Activated T-helper 2 cell treated with anti-CD3 and anti-CD28 coated beads, Interferon-gamma antibody, Interleukin-2, Interleukin-4, amounts not matched to agents 10 μg/mL and 5 μg/mL and 100 μg/mL, durations not matched to agents 14 hours and 24 hours and 36 hours (primary cell): ENCODE measurements around the gene MAP7D2. TPM values are rescaled to one million over a fixed set of nuclear protein-coding genes. Genes with fewer than 3 reads are reported as not detected.
"Not testable (repeated sequence)": the region's sequence is repeated elsewhere in the genome, so short reads cannot be mapped to it uniquely, and the experiment has no call there.

ENCODE experiments used
- DNase-seq: peaks from one replicate; pipeline ENCODE4 v3.0.0; 2021; ENCODE audit warnings: low spot score
- H3K27ac Mint-ChIP-seq: one replicate; pipeline ENCODE4 v1.8.0; 2021; ENCODE audit warnings: mixed read lengths
- H3K27me3 Mint-ChIP-seq: one replicate; pipeline ENCODE4 v1.8.0; 2021; ENCODE audit warnings: low read depth, mixed read lengths
- H3K36me3 Mint-ChIP-seq: one replicate; pipeline ENCODE4 v1.8.0; 2021; ENCODE audit warnings: low read depth, mixed read lengths
- H3K4me1 Mint-ChIP-seq: one replicate; pipeline ENCODE4 v1.8.0; 2021; ENCODE audit warnings: low read depth, mixed read lengths
- H3K4me3 Mint-ChIP-seq: one replicate; pipeline ENCODE4 v1.8.0; 2021; ENCODE audit warnings: low read depth, mild to moderate bottlenecking, moderate library complexity, mixed read lengths
- H3K9me3 Mint-ChIP-seq: one replicate; pipeline ENCODE4 v1.8.0; 2021; ENCODE audit warnings: mixed read lengths
- intact Hi-C: fragments of 100-400 bp; cut with micrococcal nuclease; formaldehyde crosslinking; loops from one replicate; pipeline ENCODE4 v1.15.1; 2023
- total RNA-seq: library from RNA; stranded (reverse); gene quantifications from 2 replicates; pipeline ENCODE4 v1.2.3, GENCODE V29; 2022

The MAP7D2 gene
- total RNA-seq, 1 donor from 2014 or later = 0.21 TPM

DNA sequence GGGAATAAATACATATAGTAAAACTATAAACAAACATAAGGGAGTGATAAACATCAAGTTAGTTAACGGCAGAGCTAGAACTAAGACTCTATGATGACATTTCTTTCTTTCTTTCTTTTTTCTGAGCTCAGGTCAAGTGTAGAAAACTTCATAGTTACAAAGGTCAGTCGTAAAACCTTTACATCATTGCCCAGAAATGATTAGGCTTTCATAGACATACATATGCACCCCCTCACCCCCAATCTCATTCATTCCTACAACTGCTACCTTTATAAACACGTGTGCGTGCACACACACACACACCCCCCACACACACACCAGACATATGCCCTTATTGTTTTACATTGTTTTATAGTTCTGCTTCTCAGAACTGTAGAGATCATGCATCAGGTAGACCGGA is 19.2 kb upstream of the MAP7D2 start:
- Mint-ChIP-seq H3K4me1 (peaks cover 22% of the 10 kb centered on the region), H3K9me3 (no peaks in the 10 kb centered on the region), H3K27ac (no peak overlapping the region), H3K36me3 (peaks cover 45% of the 10 kb centered on the region), H3K4me3 (no peak overlapping the region), H3K27me3 (no peaks in the 10 kb centered on the region)
- intact Hi-C loops = no loop called here
- no peak for DNase-seq

DNA sequence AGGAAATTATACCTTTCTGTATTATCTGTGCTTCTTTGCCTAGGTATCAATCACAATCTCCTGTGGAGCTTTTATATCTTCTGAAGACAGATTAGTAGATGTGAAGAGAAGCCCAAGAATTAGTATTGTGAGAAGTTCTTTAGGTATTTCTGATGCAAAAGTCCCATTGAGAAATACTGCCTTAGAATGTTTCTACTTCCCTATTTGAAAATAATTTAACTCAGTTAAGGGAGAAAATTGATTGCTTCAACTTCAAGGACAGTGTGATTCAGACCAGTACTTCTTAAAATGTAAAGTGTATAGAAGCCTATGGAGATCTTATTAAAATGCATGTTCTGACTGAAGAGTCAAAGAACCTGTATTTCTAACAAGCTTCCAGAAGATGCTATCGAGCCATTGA is 16.0 kb upstream of the MAP7D2 start:
- no peak for DNase-seq
- H3K36me3 Mint-ChIP-seq = peaks cover 51% of the 10 kb centered on the region
- H3K4me1 Mint-ChIP-seq = peaks cover 8% of the 10 kb centered on the region
- H3K4me3 Mint-ChIP-seq = no peak overlapping the region
- intact Hi-C loops = no loop called here
- H3K9me3 Mint-ChIP-seq = no peaks in the 10 kb centered on the region
- no peaks in the 10 kb centered on the region for H3K27me3 Mint-ChIP-seq
- no peak overlapping the region for H3K27ac Mint-ChIP-seq

DNA sequence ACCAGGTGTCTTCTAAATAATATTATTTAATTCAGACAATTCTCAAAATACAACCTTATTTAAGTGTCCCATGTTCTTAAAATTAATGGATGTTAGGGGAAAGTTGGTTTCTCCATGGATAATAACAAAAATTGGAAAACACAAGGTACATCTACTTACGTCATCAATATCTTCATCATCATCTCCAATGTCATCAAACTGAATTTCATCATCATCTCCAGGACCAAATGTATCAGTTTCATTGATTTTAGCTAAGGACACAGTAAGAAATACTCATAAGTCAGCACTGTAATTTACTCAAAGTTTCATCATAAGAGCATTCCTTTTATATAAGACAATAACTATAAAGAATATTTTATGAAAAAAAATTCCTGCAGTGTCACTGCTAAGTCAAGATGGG is 13.7 kb upstream of the MAP7D2 start:
- Mint-ChIP-seq H3K36me3 (peaks cover 33% of the 10 kb centered on the region), H3K4me3 (no peak overlapping the region), H3K4me1 (no peaks in the 10 kb centered on the region), H3K9me3 (no peaks in the 10 kb centered on the region), H3K27me3 (no peaks in the 10 kb centered on the region), H3K27ac (no peak overlapping the region)
- intact Hi-C loops = no loop called here
- DNase-seq = no peak

DNA sequence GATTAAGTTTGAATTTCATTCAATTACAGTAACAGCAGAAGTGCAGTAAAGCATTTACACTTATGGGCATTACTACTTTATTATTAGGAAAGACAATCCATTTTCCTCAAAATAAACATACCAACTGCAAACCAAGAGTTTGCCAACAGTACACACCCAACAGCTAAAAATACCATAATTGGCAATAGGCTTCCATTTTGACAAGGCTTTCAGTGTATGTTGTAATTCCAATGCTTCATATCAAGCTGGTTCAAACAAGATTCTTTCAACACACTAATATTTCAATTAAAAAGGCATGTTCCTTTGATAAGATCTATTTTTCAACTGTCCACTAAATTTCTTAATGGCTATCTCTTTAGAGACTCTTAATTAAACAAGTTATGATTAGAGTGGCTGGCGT is 12.8 kb upstream of the MAP7D2 start:
- H3K9me3 Mint-ChIP-seq = no peaks in the 10 kb centered on the region
- no peak for DNase-seq
- intact Hi-C loops = loop anchor here (10.0 kb wide), 1 partner anchor 225 kb away; no protein-coding TSS in a partner anchor

DNA sequence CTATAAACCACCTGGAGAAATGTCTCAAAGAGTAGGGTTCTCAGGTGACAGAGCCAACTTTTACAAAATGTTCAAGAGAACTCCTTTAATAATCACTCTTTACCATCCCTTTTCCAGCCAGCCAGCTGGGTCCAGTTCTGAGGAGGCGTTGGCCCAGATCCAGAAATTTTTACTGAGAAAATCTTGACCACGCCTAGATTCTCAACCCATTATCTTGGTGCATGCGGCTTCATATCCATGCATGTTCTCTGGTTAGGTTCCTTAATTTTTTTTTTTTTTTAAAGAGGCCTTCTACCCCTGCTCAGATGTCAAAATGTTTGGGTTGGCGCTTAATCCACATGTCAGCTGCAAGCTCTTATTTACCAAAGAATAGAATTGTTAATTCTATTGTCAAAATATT is 12.0 kb upstream of the MAP7D2 start:
- Mint-ChIP-seq H3K4me1 (no peaks in the 10 kb centered on the region), H3K27ac (no peak overlapping the region), H3K4me3 (no peak overlapping the region), H3K36me3 (peaks cover 33% of the 10 kb centered on the region), H3K9me3 (no peaks in the 10 kb centered on the region), H3K27me3 (no peaks in the 10 kb centered on the region)
- no peak for DNase-seq
- intact Hi-C loops = loop anchor here (10.0 kb wide), 1 partner anchor 224 kb away; no protein-coding TSS in a partner anchor

More for the DNA sequence above, 12.8 kb upstream of the MAP7D2 start:
- Mint-ChIP-seq H3K4me3 (no peak overlapping the region), H3K27me3 (no peaks in the 10 kb centered on the region), H3K27ac (no peak overlapping the region), H3K36me3 (peaks cover 34% of the 10 kb centered on the region), H3K4me1 (no peaks in the 10 kb centered on the region)

DNA sequence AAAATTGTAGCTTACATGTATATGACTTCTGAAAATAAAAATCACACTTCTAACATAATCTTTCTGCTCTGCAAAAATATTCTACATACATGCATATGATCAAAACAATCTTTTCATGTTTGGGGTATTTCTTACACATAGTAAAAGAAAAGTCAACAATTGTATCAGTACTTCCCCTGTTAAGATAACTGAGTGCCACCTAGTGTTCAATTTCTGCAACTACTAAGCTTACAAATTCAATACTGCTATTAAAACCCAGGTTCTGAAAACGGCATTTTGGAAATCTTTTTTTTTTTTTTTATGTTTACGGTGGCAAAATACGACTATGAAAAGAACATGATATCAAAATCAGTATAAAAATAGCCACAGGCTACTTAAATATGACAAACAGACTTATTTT is 10.7 kb upstream of the MAP7D2 start:
- not testable (repeated sequence) for H3K27ac Mint-ChIP-seq, H3K4me1 Mint-ChIP-seq, H3K27me3 Mint-ChIP-seq, H3K4me3 Mint-ChIP-seq, DNase-seq, H3K9me3 Mint-ChIP-seq
- peaks cover 30% of the 10 kb centered on the region for H3K36me3 Mint-ChIP-seq
- intact Hi-C loops = loop anchor here (10.0 kb wide), 1 partner anchor 223 kb away; no protein-coding TSS in a partner anchor

DNA sequence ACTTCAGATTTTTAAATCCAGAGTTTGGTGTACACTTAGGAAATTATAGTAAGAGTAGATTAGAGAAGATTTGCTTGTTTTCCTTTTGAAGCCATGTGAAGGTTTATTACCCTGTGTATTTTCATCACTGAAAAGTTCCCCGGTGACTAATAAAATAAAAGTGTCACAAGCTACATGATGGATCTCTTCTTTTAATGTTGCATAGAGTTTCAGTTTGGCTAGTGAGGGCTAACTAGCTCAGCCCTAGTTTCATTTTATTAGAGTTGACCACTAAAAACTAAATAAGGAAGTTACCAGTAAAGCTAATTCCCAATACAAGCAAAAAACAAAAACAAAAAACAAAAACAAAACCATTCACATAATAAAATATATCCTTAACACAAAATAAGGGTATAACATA is 10.1 kb upstream of the MAP7D2 start:
- not testable (repeated sequence) for H3K4me3 Mint-ChIP-seq, H3K27me3 Mint-ChIP-seq, H3K4me1 Mint-ChIP-seq, H3K9me3 Mint-ChIP-seq, H3K27ac Mint-ChIP-seq, DNase-seq
- intact Hi-C loops = loop anchor here (10.0 kb wide), 1 partner anchor 222 kb away; no protein-coding TSS in a partner anchor
- peaks cover 30% of the 10 kb centered on the region for H3K36me3 Mint-ChIP-seq

DNA sequence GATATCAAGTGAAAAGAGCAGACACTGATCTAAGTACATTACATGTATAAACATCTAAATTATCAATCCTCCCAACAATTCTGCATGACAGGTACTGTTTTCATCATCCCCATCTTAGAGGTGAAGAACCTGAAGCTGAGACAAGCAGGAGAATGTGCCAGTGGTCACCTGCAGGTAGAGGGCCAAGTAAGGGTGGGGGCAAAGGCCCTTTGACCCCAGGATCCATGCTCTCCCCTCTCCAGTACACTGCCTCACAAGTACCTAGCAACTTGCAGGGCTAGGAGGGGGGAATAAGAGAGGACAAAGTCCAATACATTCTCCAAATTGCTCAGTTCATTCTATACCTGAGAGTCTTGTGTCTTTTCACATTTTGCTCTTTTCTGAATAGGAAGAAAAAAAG is 8.3 kb upstream of the MAP7D2 start:
- Mint-ChIP-seq H3K9me3 (no peaks in the 10 kb centered on the region), H3K4me3 (no peak overlapping the region), H3K27me3 (no peaks in the 10 kb centered on the region), H3K4me1 (no peaks in the 10 kb centered on the region), H3K27ac (no peak overlapping the region), H3K36me3 (peaks cover 25% of the 10 kb centered on the region)
- intact Hi-C loops = loop anchor here (10.0 kb wide), 1 partner anchor 220 kb away; no protein-coding TSS in a partner anchor
- no peak for DNase-seq

DNA sequence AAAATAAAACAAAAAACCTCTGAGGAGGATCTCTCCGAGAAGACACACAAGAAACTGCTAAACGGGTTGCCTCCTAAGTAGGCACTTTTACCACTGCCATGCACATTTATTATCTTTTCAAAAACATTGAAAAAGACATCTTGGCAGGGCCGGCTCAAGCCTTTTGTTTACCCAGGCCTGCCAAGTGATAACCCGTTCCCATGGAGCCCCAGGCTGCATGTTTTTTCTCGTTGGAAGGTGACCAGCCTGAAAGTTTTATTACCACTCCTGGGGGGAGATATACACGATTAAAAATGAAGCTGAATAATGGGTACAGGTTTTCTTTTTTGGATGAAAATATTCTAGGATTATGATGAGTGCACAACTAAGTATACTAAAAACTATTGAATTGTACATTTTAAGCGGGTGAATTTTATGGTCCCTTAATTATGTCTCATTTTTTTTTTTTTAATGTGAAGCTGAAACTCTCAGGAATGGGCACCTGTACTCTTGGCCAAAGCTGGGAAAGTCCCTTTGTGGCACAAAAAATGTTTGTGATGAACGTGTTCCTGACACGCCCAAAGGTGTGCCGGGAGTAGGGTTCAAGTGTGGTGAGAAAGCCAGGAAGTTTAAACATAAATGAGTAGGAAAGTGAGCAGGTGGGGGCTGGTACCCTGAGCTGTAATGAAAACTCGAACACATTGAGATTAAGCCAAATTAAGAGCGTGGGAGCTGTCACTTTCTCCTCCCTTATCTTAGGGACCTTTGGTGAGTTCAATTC is 1.5 kb upstream of the MAP7D2 start:
- Mint-ChIP-seq H3K9me3 (no peaks in the 10 kb centered on the region), H3K36me3 (peaks cover 3% of the 10 kb centered on the region), H3K27ac (no peak overlapping the region), H3K4me1 (peaks cover 1% of the 10 kb centered on the region), H3K4me3 (no peak overlapping the region), H3K27me3 (peaks cover 30% of the 10 kb centered on the region)
- intact Hi-C loops = no loop called here
- no peak for DNase-seq

DNA sequence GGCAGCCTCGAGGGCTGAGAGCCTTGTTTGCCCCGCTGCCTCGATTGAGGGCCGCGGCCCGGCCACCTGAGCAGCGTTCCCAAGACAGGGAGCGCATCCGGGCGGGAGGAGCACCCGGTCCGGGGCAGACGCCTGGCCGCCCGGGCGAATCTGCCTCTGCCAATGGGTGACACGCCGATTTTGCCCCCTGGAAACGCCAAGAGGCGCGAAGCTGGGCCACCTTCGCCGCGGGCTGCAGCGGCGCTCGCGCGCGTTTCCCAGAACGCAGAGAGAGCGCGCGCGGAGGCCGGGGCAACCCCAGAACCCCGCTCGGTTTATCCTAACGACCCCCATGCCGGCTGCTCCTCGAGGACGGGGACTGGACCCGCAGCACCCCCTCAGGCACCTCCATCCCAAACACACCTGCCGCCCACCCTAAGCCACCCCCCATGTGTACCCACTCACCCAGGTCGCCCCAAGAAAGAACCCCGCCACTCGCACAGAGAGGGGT is 575 bp downstream of the MAP7D2 start:
- Mint-ChIP-seq H3K9me3 (no peaks in the 10 kb centered on the region), H3K27ac (no peak overlapping the region), H3K4me1 (peaks cover 1% of the 10 kb centered on the region), H3K27me3 (peaks cover 30% of the 10 kb centered on the region), H3K36me3 (no peaks in the 10 kb centered on the region), H3K4me3 (peak overlapping the region; percentile 17)
- intact Hi-C loops = no loop called here
- DNase-seq = no peak

DNA sequence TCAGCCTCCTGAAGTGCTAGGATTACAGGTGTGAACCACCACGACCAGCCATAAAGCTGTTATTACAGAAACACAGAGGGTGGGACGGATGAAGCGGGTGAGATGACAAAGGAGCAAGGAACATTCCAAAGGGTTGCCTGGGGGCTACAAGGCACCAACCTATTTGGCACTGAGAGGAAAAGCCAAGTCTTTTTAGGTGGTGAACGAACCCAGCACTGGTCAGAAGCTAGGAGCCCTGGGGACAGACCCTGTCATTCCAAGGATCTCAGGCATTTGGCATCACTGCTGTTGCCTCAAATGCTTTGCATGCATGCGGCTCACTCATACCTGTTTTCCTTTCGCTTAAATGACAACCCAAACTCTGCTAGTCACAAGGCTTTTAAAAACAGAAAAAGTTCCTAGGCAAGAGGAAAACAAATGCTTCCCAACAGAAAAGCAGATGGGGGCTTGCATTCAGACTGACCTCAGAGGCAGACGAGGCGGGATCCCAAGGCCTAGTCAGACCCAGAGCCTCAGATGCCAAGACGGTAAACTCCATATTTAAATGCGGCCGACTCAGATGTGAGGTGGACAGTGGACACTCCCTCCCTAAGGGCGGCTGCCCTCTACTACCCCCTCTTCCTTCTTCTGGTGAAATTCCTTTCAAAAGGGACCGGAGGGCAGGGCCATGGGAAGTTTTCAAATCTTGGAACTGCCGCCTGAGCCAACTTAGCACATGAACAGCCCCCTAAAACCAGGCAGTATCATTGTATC is 4.5 kb downstream of the MAP7D2 start:
- Mint-ChIP-seq H3K27me3 (peaks cover 23% of the 10 kb centered on the region), H3K36me3 (no peaks in the 10 kb centered on the region), H3K4me1 (no peaks in the 10 kb centered on the region), H3K9me3 (no peaks in the 10 kb centered on the region), H3K27ac (no peak overlapping the region), H3K4me3 (no peak overlapping the region)
- no peak for DNase-seq
- intact Hi-C loops = no loop called here

DNA sequence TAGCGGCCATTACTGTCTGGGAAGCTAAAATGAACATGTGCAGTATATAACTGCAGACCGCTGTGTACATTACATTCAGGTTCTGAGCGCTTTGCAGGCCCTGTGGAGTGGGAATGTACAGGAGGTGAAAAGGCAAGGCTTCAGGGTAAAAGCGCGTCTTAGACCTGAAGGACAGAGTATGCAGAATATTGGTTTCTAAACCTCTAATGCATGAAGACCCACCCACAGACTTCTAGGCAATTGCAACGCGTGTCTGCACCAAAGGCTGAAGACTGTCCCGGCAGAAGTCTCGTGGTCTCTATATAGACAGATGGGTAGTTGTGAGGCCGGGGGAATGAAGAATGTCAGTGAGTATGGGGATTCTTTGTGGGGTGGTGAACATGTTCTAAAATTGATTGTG is 5.4 kb downstream of the MAP7D2 start:
- intact Hi-C loops = no loop called here

More for the DNA sequence above, 5.4 kb downstream of the MAP7D2 start:
- Mint-ChIP-seq H3K9me3 (no peaks in the 10 kb centered on the region), H3K27ac (no peak overlapping the region), H3K4me1 (no peaks in the 10 kb centered on the region), H3K27me3 (peaks cover 20% of the 10 kb centered on the region), H3K36me3 (no peaks in the 10 kb centered on the region), H3K4me3 (no peak overlapping the region)
- no peak for DNase-seq
